Stimulated activated CD8-positive, alpha-beta memory T cell treated with anti-CD3 and anti-CD28 coated beads, Interleukin-15, amount 100 ng/mL, for 48 hours (primary cell): ENCODE results near the gene PIK3C2B.

ENCODE experiments used
- DNase-seq, 2 donors: peaks; one replicate each; pipeline ENCODE4 v3.0.0-alpha.2; 2020; ENCODE audit warnings: low read depth in 2 of 2

The PIK3C2B gene

GRCh38 chr1:204479387-204480136 is 15.0 kb downstream of the PIK3C2B start:
- DNase-seq: no peak

DNA sequence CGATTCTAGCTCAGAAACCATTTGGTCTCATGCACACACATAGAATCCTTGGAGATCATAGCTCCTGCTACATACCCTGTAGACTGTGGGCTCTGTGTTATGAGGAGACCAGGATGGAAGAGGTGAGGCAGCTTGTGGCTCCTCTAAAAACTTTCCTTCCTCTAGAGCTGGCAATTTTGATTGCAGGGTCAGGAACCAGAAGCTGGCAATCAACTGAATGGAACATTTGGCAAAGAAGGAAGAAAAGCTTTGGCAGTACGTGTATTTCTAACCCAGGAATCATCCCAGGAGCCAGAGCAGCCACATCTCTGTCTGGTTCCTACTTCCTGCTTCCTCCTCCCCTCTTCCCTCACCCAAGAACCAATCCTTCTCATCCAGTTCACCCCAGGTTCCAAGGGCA is 15.7 kb downstream of the PIK3C2B start:
- DNase-seq: no peak

DNA sequence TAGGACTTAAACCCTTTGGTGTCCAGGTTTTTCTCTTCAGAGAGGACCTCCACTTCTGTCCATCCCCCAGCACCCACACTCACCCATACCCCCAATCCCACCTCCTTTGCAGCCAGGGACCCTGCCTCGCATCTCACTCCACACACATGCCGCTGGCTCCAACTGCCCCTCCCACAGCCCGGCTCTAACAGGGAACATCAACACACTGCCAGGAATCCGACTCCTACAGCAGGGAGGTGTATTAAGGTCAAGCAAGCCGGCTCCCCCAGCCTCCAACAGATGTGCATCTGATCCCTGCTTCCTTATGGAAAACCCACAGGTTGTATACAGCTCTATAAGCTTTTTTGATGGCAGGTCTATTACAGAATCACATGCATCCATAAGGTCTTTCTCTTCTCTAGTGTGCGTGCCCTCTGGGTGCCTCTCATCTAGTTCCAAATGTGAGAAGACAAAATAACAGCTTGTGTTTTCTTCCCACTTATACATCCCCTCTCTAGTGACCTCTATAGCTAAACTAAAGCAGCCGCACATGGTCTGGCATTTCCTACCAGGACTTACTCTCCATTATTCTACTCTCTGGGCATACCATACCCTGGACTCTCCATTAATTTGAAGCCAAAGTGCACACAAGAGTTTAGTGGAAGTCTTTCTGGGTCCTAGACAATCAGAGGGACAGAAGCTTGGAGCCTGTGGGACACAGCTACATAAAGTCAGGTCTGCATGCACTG is 16.3 kb downstream of the PIK3C2B start:
- DNase-seq: no peak

- DNase-seq: no peak
Measured at GRCh38 chr1:204477036-204477740, 17.4 kb downstream of the PIK3C2B start.

GRCh38 chr1:204476563-204476962 is 18.0 kb downstream of the PIK3C2B start:
- DNase-seq: no peak

DNA sequence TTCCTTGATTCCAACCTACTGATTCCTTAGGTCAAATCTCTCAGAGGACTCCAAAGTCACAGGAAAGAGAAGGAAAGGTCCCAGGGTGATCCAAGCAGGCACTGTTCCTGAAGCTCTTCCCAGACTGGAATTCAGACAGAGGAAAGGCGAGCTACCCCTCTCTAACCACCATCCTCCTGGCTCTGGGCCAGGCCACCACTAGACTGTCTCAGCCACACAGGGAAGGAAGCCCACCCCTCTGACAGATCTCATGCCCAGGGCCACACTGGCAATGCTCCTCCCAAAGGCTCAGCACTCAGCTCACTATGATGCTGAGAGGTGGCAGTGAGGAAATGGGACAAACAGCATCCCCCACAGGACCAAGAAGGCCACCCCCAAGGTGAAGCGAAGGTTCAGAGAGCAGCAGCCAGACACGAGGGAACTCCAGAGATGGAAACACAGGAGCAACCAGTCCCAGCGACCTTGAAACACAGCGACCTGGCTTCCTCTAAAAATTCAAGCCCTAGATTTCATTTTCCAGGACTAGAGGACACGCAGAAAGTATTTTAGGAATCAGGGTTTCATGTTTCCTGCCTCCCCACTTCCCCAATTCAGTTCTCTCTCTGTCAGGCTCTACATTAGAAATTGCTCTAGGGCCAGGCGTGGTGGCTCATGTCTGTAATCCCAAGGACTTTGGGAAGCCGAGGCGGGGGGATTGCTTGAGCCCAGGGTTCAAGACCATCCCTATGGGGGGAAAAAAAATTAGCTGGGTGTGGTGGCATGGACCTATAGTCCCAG is 18.8 kb downstream of the PIK3C2B start:
- no peak for DNase-seq

- DNase-seq: no peak
Measured at GRCh38 chr1:204473400-204473965, 21.1 kb downstream of the PIK3C2B start.

GRCh38 chr1:204472660-204473059 is 21.9 kb downstream of the PIK3C2B start:
- no peak for DNase-seq

DNA sequence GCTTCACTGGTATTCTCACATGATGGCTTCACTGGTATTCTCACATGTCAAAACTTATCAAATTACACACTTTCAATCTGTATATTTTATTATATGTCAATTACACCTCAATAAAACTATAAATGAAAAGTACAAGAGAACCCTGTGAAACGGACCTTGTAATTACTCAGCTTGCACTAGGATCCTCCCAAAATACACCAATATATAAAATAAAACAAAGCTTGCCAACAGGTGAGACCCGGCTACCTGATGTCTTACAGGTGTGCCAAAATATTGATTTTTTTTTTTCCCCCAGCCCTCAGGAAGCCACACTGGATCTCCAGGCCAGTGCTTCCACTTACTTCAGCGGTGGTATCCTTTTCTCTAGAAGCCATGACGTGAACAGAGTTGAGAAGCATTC is 22.9 kb downstream of the PIK3C2B start:
- no peak for DNase-seq

- DNase-seq: no peak
Measured at GRCh38 chr1:204469304-204469703, 25.3 kb downstream of the PIK3C2B start.

- DNase-seq: no peak
Measured at GRCh38 chr1:204468766-204469302, 25.8 kb downstream of the PIK3C2B start.

DNA sequence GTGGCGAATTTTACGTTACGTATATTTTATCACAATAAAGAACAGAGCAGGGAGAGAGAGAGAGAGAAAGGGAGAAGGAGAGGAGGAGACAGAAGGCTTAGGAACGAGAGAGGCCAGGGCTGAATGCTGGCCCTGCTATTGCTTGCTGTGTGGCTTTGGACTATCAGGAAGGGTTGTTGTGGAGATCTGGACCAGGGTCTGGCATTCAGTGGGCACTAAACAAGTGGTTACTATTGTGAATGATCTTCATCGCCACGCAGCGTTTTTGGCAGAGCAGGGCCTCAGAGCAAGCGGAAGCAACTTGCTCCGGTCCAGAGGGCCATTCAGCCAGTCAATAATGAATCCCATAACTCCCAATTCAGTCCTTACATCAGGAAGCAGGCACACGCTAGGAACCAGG is 26.4 kb downstream of the PIK3C2B start:
- no peak for DNase-seq

DNA sequence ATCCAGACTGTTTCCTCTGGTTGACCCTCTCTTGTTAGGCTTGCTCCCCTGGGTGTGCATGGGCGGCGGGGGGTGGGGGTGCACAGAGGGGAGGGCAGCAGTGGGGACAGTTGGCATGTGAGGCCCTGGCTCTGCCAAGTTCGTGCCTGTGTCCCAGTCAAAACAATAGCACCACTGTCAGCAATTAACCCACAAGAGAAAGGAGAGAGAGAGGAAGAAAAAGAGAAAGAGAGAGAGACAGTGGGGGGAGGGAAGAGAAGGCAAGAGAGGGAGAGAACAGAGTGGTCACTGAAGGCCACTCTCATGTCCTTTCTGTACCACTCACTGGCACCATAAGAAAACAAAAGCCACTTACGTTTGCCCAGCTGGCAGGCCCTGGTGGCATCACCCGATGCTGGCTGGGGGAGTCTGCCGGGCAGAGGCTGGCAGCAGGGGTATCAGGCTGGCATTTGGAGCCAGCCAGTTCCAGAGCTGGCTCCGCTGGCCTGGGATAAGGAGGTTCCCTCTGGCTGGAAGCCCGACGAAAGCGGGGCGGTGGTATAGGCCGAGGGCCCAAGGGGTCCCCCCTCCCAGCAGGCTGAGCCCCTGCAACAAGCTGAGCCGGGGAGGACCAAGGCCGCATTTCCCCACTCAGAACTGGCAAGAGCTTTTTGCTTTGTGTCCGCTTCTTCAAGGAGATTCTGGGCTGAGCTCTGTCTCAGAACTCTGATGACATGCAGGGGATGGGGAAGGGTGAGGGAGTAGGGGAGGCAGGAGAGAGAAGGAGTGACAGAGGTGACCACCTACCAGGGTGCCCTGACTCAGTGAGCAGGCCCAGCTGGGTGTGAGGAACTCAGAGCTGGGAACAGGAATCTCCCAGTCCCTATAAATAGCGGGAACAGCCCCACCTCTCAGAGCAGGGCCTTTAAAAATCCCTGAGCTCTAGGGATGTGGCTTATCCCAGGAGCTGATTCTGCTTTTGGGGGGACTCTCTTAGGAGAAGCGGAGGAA is 27.9 kb downstream of the PIK3C2B start:
- DNase-seq: no peak

- DNase-seq: no peak
Measured at GRCh38 chr1:204465546-204466415, 28.8 kb downstream of the PIK3C2B start.

DNA sequence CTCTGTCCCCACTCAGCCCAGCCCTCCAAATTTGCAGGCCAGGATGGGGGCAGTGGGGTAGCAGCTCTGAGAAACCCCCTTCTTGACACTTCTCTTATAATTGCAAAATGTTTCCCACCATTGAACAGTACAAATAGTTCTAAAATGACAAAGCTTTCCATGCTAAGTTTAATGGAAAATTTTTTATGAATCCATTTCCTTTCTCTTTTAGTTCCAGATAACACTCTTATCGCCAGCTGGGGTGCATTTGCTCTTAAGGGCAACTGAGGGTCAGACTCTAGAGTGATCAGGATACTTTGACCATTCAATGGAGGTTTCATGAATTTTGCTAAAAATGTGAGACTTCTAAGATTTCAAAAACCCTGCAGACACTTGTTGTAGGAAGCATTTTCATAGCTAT is 29.9 kb downstream of the PIK3C2B start:
- DNase-seq: no peak

DNA sequence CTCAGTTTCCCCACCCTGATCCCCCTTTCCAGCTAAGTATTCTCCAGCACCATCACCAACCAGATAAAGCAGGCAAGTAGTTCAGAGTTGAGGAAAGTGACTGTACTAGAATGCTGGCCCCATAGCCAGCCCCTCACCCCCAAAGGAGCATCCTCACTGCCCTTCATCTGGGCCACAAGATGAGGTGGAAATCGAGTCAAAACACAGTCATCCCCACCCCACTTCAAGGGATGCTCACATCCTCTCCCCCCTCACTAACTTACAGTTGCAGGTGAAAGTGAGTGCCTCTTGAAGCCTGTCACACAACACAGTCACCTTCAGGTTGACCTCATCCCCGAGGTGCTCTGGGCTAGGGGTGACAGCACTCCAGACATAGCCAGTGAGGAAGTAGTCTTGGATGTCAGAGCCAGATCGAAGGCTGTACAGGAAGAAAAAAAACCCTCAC is 30.4 kb downstream of the PIK3C2B start:
- DNase-seq: peak in 1 of 2 donors; percentile 18

DNA sequence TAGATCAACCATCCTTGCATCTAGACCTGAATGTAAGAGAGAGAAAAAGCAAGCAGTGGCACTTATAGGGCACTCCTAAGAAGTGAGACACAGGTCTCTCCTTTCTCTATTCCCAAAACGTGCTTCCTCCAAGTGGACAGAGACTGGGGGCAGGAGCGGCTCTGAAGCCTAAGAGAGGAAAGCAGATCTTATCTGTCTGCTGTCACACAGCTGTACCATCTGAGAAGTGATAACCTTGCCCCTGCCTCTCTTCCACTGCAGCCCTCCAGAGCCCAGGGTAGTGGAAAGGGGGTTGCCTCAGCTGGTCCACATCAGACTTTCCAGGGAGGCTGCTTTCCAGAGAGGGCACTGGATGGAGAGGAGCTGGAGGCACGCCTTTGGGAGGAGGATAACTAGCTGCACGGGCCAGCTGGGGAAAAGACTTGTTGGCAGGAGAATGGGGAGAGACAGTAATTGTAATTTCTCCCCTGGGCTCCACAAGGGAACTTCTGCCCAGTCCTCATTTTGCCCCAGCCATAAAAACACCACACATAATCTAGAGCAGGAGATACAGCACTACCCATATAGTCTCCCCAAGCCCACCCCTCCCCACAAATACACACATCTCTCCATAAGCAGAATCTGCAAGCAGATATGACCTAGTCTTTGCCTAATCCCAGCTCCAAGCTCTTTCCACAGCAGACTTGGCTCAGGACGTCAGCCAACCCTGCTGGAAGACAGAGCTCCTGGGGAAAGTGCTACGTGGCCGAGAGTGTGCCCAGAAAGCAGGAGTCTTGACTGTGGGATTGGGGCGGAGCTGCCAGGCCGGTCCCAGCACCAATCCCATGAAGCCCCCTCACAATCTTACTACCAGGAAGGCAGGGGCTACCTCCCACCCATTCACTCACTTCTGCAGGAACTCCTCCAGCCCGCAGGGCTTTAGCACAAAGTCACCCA is 31.2 kb downstream of the PIK3C2B start:
- DNase-seq: no peak

DNA sequence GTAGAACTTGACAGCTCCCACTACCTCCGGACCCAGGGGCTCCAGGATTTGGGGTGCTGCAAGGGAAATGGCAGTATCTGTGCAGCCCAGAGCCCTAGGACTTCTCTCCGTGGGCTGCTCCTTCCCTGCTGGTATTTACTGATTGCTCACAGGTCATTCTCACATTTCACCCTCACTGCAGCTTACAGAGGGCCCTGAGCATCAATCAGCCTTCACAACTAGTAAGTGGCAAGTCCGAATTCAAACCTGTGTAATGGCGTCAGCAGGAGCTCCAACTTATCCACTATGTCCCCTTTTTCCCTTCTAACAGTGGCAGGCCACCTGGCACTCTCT is 32.4 kb downstream of the PIK3C2B start:
- no peak for DNase-seq
